CD4-positive, alpha-beta T cell treated with Interleukin-10 for 1 hour (primary cell): ENCODE measurements around the gene EFCC1.

Experiments
- DNase-seq: peaks from one replicate; pipeline ENCODE4 v3.0.0-alpha.2; 2020

EFCC1 gene

DNA sequence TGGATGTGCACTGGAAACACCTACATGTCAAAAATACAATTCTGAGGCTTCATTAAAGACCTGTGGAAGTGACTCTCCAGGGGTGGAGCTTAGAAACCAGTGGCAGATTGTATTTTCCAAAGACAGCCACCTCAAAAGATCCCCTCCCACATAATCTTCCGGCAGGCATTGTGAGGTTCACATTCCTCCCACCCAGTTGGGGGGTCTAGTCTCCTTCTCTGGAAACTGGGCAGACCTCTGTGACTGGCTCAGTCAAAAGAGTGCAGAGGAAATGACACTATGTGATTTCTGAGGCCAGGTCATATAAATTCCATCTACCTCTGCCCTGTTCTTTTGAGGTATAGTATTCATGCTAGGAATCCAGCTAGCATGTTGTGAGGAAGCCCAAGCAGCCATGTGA is 5.4 kb upstream of the EFCC1 start:
- DNase-seq: no peak

GRCh38 chr3:128996200-128996599 is 4.9 kb upstream of the EFCC1 start:
- DNase-seq: no peak

DNA sequence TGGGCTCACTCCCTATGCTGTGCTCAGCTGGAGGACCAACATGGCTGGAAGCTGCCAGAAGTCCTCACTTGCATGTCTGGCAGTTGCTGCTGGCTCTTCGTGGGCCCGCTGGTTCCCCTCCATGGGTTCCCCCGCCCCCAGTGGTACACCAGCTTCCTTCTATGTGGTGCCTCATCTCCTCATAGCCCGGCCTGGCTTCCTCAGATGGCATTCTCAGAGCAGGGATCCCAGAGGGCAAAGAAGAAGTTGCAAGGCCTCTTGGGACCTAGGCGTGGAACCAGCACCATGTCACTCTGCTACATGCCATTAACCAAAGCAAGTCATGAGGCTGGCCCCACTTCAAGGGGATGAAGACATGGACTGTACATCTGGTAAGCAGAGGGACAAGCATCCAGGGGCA is 4.4 kb upstream of the EFCC1 start:
- DNase-seq: no peak

DNA sequence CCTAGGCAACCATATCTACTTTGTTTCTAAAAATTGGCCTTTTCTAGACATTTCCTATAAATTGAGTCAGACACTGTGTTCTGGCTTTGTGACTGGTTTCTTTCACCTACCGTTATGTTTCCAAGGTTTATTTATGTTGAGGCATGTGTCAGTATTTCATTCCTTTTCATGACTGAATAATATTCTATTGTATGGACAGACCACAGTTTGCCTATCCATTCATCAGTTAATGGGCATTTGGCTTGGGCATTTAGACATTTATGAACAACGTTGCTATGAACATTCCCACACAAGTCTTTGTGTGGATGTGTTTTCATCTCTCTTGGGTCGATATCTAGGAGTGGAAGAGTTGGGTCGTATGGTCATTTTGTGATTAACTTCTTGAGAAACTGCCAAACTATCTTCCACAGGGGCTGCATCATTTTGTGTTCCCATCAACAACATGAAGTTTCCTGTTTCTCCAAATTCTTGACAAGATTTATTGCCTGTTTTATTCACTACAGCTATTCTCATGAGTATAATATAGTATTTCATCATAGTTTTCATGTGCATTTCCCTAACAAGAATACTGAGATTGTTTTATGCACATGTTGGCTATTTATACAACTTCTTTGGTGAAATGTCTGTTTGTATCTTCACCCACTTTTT is 3.5 kb upstream of the EFCC1 start:
- no peak for DNase-seq

DNA sequence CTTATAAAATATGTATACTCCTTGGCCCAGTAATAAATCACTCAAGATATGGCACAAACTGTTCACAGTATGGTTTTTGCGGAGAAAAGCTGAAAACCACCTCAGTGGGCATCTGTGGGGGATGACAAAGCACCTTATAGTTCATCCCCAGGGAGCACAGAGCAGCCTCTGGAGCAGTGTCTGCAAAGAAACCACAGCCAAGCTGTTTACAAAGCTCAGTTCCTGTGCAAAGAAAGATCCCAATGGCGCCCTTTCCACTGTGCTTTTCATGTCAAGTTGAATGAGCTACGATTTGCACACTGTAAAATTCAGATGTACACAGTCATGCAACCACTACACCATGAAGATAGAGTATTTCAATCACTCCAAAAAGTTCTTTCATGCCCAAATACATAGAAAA is 2.5 kb upstream of the EFCC1 start:
- DNase-seq: no peak

DNA sequence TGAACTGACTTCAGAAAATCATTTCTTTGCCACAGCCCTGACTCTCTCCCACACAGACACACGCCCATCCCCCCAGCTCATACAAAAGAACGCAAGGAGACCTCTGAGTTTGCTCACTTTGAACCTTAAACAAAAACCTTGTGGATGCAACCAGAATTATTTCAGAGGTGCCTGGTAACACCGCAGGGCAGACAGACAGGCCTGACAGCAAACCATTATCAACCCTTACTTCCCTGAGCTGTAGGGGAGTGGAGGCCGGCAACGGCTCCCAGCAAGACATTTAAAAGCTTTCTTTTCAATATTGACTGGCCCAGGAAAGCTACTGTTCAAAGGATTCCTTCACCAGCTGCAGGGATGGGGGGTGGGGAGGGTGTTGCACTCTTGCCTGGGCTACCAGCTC is 2.0 kb upstream of the EFCC1 start:
- no peak for DNase-seq

DNA sequence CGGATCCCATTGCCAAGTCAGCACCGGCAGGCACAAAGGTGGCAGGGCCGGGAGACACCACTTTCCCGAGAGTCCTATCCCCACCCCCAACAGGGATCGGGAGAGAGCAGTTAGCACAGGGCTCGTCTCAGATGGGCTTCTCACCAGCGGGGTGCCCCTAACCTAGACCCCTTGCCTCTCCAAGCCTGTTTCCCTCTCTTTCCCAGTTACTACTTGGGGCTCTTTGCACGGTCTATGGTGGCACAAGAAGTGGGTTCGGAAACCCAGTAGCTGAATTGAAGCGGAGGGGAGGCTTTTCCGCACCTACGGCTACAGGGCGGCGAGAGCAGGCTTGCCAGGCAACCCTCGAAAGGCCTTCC is 383 bp upstream of the EFCC1 start:
- no peak for DNase-seq

DNA sequence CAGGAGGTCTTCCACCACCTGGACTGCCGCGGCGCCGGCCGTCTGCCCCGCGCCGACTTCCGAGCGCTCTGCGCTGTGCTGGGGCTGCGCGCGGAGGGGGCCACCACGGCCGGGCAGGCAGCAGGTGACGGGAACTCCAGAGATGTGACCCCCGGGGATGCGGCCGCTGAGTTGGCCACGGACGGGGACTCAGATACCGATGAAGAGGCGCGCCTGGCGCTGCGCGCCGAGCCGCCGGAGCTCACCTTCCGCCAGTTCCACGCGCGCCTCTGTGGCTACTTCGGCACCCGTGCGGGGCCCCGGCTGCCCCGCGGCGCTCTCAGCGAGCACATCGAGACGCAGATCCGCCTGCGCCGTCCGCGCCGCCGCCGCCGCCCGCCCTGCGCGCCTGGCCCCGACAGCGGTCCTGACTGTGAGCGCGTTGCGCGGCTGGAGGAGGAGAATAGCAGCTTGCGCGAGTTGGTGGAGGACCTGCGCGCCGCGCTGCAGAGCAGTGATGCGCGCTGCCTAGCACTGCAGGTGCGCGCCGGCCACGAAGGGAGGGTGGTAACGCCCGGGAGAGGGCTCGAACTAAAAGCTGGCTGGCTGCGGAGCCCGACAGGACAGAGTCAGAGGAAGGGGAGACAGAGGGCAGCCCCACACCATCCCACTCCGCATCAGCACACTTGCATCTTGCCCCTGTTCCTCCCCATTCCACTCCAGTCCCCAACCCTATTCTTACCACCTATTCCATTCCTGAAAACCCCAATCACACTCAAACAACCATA is 885 bp downstream of the EFCC1 start:
- DNase-seq: no peak

DNA sequence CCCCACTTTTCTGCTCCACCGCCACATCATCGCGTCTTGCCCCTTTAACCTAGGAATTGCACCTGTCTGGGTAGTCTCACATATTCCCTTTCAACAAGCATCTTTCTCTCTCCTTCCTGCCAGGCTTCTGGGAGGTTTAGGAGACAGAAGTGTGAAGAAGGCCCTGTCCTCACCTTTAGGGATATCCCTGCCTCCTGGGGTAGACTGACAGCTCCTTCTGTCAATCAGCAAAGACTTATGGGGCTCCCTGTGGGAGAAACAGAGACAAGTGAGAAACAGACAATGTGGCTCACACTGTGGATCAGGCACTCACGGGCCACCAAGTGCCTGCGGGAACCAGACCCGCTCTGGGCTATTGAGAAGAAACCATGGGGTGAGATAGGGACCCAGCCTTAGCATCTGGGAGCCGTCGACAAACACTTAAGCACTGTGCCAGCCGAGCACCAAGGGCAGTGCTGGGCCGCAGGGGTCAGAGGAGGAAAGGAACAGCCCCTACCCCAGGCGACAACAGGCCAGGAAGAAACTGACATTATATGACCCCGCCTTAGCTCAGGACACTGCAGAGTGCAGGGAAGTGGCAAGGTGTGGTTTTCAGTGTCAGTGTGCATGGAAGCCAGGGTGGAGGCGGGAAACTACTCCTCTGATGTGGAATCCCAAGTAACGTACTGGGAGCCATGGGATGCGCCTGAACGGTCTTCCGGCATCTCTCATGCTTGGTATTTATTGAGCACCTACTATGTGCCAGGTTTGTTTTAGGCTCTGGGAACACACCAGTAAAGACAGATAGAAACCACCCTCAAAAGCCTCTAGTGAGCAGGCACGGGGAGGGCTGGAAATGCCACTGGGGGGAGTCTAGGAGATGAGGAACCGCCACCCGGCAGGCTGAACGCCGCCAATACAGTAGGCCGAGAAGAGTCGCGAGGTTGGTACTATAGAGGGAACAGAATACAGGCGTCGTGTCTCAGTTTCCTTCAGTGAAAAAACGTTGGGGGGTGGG is 1.8 kb downstream of the EFCC1 start:
- no peak for DNase-seq

GRCh38 chr3:129003578-129004112 is 2.5 kb downstream of the EFCC1 start:
- peak; percentile 58 for DNase-seq

DNA sequence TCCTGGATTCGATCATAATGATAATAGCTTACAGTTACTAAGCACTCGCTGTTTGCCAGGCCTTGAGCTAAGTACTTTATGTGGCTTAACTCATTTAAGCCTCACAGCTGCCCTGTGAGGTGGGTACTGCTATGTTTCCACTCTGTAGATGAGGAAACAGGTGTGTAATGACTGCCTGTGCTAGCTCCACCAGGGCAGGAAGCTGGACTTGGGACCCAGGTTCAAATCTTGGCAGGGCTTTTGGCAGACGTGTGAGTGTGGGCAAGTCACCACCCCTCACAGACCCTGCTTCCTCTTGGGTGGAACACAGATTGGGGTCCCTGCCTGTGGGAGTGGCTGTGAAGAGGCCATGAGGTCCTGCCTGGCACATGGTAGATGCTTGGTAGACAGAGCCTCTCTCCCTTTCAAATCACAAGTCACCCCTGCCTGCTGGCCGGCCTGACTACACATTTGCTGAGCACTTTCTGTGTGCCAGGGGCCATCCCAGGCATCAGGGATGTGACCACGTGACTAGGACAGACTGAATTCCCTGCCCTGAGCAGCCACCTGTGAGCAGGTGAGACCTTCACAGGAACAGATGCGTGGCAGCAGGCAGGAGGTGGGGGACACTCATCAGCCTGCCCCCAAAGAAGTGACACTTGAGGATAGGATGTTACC is 3.7 kb downstream of the EFCC1 start:
- DNase-seq: no peak

DNA sequence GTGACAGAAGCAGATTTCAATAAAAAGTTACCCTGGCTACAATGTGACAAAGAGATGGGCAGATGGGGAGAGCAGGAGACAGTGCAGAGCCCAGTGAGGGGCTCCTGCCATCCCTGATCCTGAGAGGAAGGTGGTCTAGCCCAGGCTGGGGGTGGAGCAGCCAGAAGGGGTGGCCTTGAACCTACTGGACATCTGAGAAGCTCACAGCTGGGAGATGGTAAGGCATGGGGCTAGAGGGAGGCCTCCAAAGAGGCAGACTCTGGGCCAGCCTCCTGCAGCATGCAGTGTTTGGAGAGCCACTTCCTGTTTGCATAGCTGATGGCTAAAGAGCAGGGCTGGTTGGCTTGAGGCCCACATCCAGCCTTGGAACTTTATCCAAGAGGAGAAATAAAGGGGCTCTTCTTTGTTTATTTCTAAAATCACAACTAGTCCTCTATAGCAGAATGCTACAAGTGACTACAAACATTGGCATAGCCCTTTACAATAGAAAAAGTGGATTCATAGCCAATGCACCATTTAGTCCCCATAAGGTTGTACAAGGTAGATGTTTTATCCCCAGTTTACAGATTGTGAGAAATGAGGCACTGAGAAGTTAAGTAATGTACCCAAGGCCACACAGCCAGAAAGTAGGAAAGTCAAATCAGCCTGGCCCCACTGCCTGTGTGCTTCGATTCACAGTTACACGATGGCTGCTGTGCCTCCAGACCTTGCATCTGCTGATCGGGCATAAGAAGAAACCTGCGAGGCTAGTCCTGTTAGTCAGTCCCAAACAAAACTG is 4.6 kb downstream of the EFCC1 start:
- DNase-seq: no peak

DNA sequence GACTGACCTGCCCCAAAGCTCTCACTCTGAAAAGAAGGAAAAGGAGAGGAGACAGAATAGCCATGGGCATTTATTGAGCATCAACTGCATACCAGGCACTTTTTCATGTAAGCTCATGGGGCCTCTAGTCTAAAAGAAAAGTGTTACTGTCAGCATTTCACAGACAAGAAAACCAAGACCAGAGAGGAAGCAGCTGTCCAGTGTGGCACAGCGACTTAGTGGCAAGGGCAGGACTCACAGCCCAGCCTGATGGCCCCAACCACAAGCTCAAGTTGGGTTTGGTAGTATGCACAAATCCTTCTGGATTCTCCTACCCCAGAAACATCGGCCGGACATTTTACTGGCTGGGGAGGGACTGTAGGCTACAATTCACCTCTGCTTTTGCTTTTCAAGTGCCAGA is 5.8 kb downstream of the EFCC1 start:
- no peak for DNase-seq

GRCh38 chr3:129007792-129008191 is 6.7 kb downstream of the EFCC1 start:
- no peak for DNase-seq

DNA sequence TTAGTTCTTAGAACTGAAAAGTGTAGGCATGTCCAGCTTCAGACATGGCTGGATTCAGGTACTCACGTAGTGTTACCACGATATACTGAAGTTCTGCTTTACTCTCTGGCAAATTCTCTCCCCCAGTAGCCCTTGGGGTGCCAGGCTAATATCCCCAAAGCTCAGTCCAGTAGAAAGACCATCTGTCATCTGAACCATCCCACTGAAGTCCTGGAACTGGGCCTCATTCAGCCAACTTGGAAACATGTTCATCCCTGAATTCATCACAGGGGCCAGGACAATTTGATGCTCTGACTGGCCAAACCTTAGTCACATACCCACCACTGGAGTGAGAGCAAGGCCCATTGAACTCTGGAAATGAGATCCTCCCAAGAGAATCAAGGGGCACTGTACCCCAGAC is 8.2 kb downstream of the EFCC1 start:
- DNase-seq: no peak

- no peak for DNase-seq
These were observed 9.3 kb downstream of the EFCC1 start for GRCh38 chr3:129010310-129010956.

DNA sequence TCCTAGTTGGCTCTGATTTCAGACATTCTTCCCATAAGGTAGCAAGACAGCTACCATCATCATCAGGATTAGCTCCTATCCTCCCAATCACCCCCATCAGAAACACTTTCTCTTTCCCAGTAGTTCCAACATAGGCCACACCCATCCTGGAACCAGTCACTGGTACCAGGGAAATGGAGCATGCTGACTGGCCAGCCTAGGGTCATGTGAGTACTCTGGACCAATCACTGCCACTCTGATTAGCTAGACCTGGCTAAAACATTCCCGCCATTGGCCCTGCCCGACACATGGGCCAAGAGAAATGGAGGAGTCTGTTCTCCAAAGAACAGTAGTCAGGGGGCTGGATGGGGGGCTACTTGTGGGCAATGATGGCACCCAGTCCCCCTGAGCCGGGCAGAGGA is 12.4 kb downstream of the EFCC1 start:
- DNase-seq: no peak

- no peak for DNase-seq
These were observed 13.0 kb downstream of the EFCC1 start for GRCh38 chr3:129014148-129014547.

DNA sequence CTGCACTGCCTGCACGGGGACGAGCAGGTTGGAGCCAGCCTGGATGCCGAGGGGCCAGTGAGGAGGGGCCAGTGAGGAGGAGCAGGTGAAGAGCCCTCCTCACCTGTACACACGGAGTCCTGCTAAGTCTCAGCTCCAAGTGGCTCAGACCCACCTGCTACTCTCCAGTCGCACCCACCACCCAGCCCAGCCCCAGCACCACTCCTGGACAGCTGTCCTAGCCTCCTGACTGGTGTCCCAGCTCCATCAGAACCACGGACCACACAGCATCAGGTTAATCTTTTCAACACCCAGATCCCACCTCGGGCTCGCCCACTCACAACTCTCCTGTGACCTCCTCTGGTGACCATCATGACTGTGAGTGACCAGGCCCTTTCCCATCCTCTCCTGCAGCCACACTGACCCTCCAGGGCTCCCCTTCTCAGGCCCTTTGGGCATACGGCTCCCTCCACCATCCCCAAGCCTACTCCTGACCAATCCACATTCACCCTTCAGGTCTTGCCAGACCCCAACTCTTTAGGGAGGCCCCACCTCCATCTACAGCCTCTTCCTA is 13.8 kb downstream of the EFCC1 start:
- DNase-seq: no peak

DNA sequence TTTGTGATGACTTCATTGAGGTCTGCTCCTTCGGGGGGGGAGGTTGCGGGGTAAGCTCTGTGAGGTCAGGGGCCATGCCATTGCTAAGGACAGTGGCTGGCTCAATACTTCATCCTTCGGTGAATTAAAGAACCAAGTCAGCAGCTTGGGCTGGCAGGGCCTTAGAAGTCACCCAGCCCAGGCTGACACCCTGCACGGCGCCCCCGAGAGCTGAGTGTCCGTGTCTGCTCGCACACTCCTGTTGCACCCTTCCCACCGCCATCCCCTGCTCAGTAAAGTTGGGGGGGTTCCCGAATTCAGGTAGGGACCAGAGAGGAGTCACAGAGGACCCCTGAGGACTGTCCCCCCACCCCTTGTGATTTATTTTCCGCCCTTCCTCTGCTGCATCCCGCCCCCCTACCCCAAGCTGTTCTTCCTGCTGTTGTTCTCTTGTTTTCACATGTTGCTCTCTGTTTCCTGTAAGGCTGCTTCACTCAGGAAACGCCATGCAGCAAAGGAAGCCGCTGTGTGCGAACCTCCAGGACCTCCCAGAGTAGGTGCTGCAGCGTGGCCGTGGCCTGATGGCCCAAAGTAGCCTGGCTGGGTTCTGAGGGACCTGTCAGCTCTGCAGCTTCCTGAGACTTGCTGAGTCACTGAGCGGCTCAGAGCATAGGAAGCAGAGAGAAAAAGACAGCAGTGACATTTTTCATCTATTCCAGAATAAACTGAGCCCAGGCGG is 14.4 kb downstream of the EFCC1 start:
- DNase-seq: peak; percentile 56

- peak; percentile 72 for DNase-seq
These were observed 15.2 kb downstream of the EFCC1 start for GRCh38 chr3:129016356-129016719.
